UCSD-AML1 (cell line): Measurements from ENCODE around the gene OR11H1.
"Not testable (repeated sequence)": the region's sequence is repeated elsewhere in the genome, so short reads cannot be mapped to it uniquely, and the experiment has no call there.

ENCODE experiments used
- DNase-seq: peaks from one replicate; lab custom pipeline; 2025; ENCODE audit not compliant: unreplicated experiment; lab: John Stamatoyannopoulos, UW

OR11H1 gene, protein sequence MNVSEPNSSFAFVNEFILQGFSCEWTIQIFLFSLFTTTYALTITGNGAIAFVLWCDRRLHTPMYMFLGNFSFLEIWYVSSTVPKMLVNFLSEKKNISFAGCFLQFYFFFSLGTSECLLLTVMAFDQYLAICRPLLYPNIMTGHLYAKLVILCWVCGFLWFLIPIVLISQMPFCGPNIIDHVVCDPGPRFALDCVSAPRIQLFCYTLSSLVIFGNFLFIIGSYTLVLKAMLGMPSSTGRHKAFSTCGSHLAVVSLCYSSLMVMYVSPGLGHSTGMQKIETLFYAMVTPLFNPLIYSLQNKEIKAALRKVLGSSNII

DNA sequence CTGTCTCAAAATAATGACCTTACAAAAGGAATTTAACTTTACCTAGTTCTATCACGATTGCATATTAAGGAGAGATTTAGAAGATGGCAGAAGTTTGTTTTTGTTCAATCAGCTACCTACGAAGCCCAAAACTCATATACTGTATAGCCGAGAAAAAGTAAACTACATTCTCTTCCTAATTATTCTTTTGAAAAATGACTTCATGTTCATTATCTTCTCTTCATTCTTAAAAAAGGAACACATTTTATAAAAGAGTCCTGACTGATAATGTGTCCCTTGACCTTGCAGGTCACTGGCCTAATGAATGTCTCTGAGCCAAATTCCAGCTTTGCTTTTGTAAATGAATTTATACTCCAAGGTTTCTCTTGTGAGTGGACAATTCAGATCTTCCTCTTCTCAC is at the start of gene OR11H1:
Gene OR11H1, plus strand, starts transcription at position 301 of the 400 bp plus-strand sequence. Its CDS starts 0 bp downstream, at position 301.
- DNase-seq: not testable (repeated sequence)

DNA sequence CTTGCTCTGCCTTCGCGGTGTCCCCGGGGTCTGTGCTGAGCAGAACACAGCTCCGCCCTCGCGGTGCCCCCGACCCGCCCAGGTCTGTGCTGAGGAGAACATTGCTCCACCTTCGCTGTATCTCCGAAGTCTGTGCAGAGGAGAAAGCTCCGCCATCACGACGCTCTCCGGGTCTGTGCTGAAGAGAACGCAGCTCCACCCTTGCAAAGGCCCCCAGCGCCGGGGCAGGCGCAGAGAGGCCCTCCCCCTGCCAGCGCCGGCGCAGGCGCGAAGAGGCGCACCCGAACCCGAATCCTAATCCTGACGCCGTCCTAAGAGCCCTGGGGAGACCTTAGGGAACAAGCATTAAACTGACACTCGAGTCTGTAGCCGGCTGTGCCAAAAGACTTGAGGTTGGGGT is 18.0 kb upstream of the OR11H1 start:
- DNase-seq: not testable (repeated sequence)

DNA sequence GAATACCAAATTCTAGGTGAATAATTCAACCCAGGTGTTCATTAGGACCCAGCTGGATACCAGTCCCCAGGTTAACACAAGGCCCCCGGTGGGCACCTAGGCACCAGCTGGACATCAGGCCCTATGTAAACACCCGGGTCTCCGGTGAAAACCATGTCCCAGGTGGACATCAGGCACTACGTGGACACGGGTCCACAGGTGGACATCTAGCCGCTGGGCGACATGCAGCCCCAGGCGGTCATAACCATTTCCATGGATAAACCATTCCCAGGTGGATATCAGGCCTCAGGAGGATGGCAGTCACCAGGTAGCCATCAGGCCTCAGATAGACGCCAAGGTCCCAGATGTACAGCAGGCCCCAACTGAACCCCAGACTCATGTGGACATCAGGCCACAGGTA is 12.1 kb upstream of the OR11H1 start:
- not testable (repeated sequence) for DNase-seq

DNA sequence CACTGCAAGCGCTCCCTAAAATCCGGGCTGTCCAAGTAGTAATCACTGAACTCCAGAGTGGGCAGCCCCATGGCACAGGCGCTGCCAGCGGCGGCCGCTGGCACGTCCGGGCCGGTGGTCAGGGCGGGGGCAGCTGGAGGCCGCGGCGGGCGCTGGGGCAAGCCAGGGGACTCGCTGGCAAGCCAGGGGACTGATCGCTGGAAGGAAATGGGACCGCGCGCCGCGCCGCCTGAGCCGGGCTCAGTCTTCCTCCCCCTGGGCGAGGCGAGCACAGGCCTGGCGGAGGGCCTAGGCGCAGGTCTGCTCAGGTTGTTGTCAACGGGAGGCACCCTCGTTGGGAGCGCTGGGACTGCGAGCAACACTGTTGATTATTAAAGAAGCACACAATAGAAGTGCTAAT is 25.8 kb downstream of the OR11H1 start:
- DNase-seq: not testable (repeated sequence)

DNA sequence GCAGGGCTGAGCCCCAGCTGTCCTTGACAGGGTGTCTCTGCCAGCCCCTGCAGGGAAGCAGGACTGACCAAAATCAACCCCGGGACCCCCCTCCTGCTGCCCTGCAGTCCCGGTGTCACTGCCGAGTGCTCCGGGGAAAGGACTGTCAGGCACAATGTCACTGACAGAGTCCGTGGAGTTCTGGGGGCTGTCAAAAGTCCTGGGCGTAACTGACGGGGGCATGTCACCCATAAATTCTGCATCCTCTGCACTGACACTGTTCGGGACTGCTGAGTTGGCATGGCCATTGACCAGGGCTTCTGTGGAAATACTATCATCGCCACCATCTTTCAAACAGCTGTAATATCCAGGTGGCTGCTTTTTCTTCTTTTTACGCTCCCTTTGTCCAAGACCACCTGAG is 35.5 kb downstream of the OR11H1 start:
- DNase-seq: not testable (repeated sequence)

DNA sequence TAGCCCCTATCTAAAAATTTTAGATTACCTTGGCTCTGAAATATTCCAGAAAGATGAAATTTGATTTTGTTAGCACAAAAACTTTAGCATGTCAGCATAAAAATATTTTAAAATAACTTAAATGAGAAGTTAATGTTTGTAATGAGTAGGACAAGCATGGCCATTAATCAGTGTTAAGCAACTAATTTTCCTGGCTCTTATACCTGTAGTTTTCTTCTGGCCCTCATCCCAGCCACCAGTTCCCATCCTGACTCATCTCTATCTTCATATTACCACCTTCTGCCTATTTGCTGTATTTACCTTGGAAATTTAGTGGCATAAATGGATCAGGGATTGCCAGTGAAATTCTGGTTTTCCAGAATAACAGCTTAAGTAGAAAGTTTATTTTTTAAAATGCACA is 37.1 kb downstream of the OR11H1 start:
- DNase-seq: not testable (repeated sequence)
